Gastrocnemius medialis (tissue), 4 donors: ENCODE results near the gene ZNF445.

Experiments
- POLR2A ChIP-seq, 2 donors: fragments of 450-650 bp; IDR thresholded peaks; one replicate each; pipeline ENCODE4 v1.6.1; 2017; ENCODE audit warnings: antibody characterized with exemption in 2 of 2, mild to moderate bottlenecking in 2 of 2, moderate library complexity in 2 of 2
- TF ChIP-seq, protein P1 (sequence below), 5 experiments: fragments of 450-650 bp in 3 of 5; fragments of 200-600 bp in 2 of 5; sonication (generic) in 2 of 5; IDR thresholded peaks in 4 of 5; conservative IDR thresholded peaks in 1 of 5; 1 replicate in 4 of 5; 2 replicates in 1 of 5; pipeline ENCODE4 v1.5.1; 2016 to 2019; ENCODE audit warnings: antibody characterized with exemption in 5 of 5, mild to moderate bottlenecking in 3 of 5, moderate library complexity in 3 of 5

DNA sequence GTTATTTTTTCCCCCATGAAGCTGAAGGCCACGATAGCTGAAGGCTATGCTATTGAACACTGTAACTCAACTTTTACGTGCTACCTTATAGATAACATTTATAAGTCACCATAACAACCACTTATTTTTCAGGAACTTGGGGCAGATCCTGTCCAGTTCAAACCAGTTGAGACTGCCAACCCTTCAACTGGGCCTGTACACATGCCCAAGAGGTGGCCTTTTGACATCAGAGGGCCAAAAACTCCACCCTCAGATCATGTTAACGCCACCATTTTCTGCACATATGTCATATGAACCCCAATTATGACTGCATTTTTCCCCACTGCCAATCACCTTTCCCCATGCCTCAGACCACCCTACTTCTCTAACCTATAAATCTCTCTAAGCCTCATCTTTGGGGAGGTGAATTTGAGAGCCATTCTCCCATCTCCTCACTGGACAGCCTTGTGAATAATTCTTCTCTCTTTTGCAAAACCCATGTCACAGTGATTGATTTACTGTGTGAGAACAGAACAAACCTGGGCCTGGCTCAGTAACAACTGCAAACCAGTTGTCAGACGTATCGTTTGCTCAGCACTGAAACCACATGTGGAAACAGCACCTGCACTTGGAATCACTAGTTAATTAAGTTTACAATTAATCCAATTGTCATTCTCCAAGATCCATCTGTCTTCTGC, 42.5 kb downstream of the ZNF445 start:
- TF ChIP-seq, protein P1, sequence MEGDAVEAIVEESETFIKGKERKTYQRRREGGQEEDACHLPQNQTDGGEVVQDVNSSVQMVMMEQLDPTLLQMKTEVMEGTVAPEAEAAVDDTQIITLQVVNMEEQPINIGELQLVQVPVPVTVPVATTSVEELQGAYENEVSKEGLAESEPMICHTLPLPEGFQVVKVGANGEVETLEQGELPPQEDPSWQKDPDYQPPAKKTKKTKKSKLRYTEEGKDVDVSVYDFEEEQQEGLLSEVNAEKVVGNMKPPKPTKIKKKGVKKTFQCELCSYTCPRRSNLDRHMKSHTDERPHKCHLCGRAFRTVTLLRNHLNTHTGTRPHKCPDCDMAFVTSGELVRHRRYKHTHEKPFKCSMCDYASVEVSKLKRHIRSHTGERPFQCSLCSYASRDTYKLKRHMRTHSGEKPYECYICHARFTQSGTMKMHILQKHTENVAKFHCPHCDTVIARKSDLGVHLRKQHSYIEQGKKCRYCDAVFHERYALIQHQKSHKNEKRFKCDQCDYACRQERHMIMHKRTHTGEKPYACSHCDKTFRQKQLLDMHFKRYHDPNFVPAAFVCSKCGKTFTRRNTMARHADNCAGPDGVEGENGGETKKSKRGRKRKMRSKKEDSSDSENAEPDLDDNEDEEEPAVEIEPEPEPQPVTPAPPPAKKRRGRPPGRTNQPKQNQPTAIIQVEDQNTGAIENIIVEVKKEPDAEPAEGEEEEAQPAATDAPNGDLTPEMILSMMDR (IDR thresholded peaks at IDR 0.05 in 4 of 5, conservative IDR thresholded peaks at IDR 0.05 in 1 of 5): no peak
- TF ChIP-seq POLR2A (IDR thresholded peaks at IDR 0.05): no peak
